ENCODE results near the gene THSD7B. TPM values are rescaled to one million over a fixed set of nuclear protein-coding genes. Genes with fewer than 3 reads are reported as not detected.

The THSD7B gene
- total RNA-seq, 1 experiment from 2014 or later, result under 0.01 TPM

DNA sequence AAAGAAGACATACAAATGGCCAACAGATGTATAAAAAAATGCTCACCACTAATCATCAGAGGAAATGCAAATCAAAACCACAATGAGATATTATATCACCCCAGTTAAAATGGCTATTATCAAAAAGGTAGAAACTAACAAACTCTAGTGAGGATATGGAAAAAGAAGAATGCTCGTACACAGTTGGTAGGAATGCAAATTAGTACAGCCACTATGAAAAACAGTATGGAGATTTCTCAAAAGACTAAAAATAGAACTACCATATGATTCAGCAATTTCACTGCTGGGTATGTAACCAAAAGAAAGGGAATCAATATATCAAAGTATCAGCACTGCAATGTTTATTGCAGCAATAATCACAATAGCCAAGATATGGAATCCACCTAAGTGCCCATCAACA is 679.6 kb downstream of the THSD7B start:
- BruUV-seq (replicated peaks), result no TSS peak
- intact Hi-C loops (cut with micrococcal nuclease), result no loop called here
- Histone ChIP-seq H3K9me3 (ENCODE audit: low read length) (no peaks in the 10 kb centered on the region), H3K4me1 (ENCODE audit: insufficient read depth, low read length) (no peaks in the 10 kb centered on the region), H3K9ac (ENCODE audit: low read length) (no peak overlapping the region), H3K27me3 (ENCODE audit: low read length) (peaks cover 32% of the 10 kb centered on the region), H3K79me2 (ENCODE audit: low read length) (no peaks in the 10 kb centered on the region), H3K27ac (ENCODE audit: low read length) (no peak overlapping the region), H4K20me1 (ENCODE audit: low read length) (no peaks in the 10 kb centered on the region), H3K4me2 (ENCODE audit: low read length) (no peak overlapping the region), H2AFZ (ENCODE audit: low read length) (no peak overlapping the region), H3K4me3 (ENCODE audit: low read length) (no peak overlapping the region), H3K36me3 (ENCODE audit: low read depth, low read length) (no peaks in the 10 kb centered on the region), H3K9me2 (replicated peaks; ENCODE audit: low read length) (no peaks in the 10 kb centered on the region), H3F3A (ENCODE audit: low read length, unreplicated experiment) (no peaks in the 10 kb centered on the region)
- ATAC-seq (no peak), DNase-seq (no peak)
- CTCF ChIA-PET, result no interaction called here
- POLR2A ChIA-PET (ENCODE audit: unreplicated experiment), result no interaction called here
- TF ChIP-seq EZH2phosphoT487 (IDR thresholded peaks at IDR 0.05; ENCODE audit: borderline replicate concordance, low read length) (no peak), EZH2 (IDR thresholded peaks at IDR 0.05; ENCODE audit: low read length, unreplicated experiment) (no peak)
- TF ChIP-seq, protein P1, sequence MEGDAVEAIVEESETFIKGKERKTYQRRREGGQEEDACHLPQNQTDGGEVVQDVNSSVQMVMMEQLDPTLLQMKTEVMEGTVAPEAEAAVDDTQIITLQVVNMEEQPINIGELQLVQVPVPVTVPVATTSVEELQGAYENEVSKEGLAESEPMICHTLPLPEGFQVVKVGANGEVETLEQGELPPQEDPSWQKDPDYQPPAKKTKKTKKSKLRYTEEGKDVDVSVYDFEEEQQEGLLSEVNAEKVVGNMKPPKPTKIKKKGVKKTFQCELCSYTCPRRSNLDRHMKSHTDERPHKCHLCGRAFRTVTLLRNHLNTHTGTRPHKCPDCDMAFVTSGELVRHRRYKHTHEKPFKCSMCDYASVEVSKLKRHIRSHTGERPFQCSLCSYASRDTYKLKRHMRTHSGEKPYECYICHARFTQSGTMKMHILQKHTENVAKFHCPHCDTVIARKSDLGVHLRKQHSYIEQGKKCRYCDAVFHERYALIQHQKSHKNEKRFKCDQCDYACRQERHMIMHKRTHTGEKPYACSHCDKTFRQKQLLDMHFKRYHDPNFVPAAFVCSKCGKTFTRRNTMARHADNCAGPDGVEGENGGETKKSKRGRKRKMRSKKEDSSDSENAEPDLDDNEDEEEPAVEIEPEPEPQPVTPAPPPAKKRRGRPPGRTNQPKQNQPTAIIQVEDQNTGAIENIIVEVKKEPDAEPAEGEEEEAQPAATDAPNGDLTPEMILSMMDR (conservative IDR thresholded peaks at IDR 0.05; ENCODE audit: low read depth, low read length), result no peak

DNA sequence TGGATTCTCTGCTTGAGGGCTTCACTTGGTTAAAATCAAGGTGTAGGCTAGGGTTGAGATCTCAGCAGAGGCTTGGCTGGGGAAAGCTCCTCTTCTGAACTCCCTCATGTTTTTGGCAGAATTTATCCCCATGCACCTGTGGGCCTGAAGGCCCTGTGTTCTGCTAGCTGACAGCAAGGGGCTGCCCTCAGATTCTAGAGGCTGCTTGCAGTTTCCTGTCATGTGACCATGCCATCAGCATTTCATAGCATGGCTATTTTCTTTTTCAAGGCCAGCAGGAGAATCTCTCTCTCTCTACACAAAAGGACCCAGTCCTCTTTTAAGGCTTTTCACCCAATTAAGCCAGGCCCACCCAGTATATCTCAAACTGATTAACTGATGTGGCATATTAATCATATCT is 684.1 kb downstream of the THSD7B start:
- Histone ChIP-seq H3K4me1 (ENCODE audit: insufficient read depth, low read length) (no peaks in the 10 kb centered on the region), H3K27ac (ENCODE audit: low read length) (no peak overlapping the region), H3K27me3 (ENCODE audit: low read length) (peaks cover 56% of the 10 kb centered on the region), H3K9ac (ENCODE audit: low read length) (no peak overlapping the region), H2AFZ (ENCODE audit: low read length) (no peak overlapping the region), H3K36me3 (ENCODE audit: low read depth, low read length) (no peaks in the 10 kb centered on the region), H3K4me3 (ENCODE audit: low read length) (no peak overlapping the region), H3K4me2 (ENCODE audit: low read length) (no peak overlapping the region), H3K9me3 (ENCODE audit: low read length) (no peaks in the 10 kb centered on the region), H3K9me2 (replicated peaks; ENCODE audit: low read length) (no peaks in the 10 kb centered on the region), H4K20me1 (ENCODE audit: low read length) (no peaks in the 10 kb centered on the region), H3F3A (ENCODE audit: low read length, unreplicated experiment) (no peaks in the 10 kb centered on the region), H3K79me2 (ENCODE audit: low read length) (no peaks in the 10 kb centered on the region)
- ChIA-PET POLR2A (ENCODE audit: unreplicated experiment) (no interaction called here), CTCF (no interaction called here)
- ATAC-seq (no peak), DNase-seq (no peak)
- intact Hi-C loops (cut with micrococcal nuclease), result no loop called here
- BruUV-seq (replicated peaks), result no TSS peak
- TF ChIP-seq, protein P1 (conservative IDR thresholded peaks at IDR 0.05; ENCODE audit: low read depth, low read length), result no peak
- no peak for TF ChIP-seq EZH2phosphoT487 (IDR thresholded peaks at IDR 0.05; ENCODE audit: borderline replicate concordance, low read length)
- no peak for TF ChIP-seq EZH2 (IDR thresholded peaks at IDR 0.05; ENCODE audit: low read length, unreplicated experiment)

DNA sequence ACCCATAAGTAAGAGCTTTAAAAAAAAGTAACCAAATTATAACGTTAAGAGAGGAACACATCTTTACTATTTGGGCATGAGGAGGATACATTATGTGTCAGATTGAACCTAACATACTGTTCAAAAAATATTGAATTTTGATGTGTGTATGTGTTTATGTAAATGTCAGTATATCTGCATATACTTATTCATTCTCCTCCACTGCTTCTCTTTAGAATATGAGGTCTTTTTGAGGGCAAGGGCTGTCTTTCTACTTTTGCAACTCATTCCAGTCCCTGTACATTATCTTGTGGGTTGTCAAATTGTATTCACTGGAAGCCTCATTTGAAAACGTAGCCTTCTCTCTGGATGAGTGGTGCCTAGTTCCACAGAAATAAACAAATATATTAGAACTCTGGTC is 689.5 kb downstream of the THSD7B start:
- Histone ChIP-seq H3K4me1 (ENCODE audit: insufficient read depth, low read length) (no peaks in the 10 kb centered on the region), H3K4me3 (ENCODE audit: low read length) (no peak overlapping the region), H3K4me2 (ENCODE audit: low read length) (no peak overlapping the region), H4K20me1 (ENCODE audit: low read length) (no peaks in the 10 kb centered on the region), H3K36me3 (ENCODE audit: low read depth, low read length) (no peaks in the 10 kb centered on the region), H3K79me2 (ENCODE audit: low read length) (no peaks in the 10 kb centered on the region), H3K27ac (ENCODE audit: low read length) (no peak overlapping the region), H2AFZ (ENCODE audit: low read length) (no peak overlapping the region), H3K9me2 (replicated peaks; ENCODE audit: low read length) (no peaks in the 10 kb centered on the region), H3F3A (ENCODE audit: low read length, unreplicated experiment) (no peaks in the 10 kb centered on the region), H3K9ac (ENCODE audit: low read length) (no peak overlapping the region), H3K9me3 (ENCODE audit: low read length) (no peaks in the 10 kb centered on the region), H3K27me3 (ENCODE audit: low read length) (peaks cover 61% of the 10 kb centered on the region)
- TF ChIP-seq EZH2 (IDR thresholded peaks at IDR 0.05; ENCODE audit: low read length, unreplicated experiment) (no peak), EZH2phosphoT487 (IDR thresholded peaks at IDR 0.05; ENCODE audit: borderline replicate concordance, low read length) (no peak)
- TF ChIP-seq, protein P1 (conservative IDR thresholded peaks at IDR 0.05; ENCODE audit: low read depth, low read length), result no peak
- ChIA-PET CTCF (no interaction called here), POLR2A (ENCODE audit: unreplicated experiment) (no interaction called here)
- DNase-seq (no peak), ATAC-seq (no peak)
- no TSS peak for BruUV-seq (replicated peaks)
- intact Hi-C loops (cut with micrococcal nuclease), result no loop called here

Measured in PC-3 (cell line).